Fibroblast of mammary gland (primary cell): Measurements from ENCODE around the gene CD52.

ENCODE experiments used
- DNase-seq: peaks from one replicate; pipeline ENCODE4 v3.0.0-alpha.2; 2010; ENCODE audit warnings: low read depth
- H3K4me3 ChIP-seq: 2 replicates; pipeline ENCODE4 v1.5.1; 2011; ENCODE audit warnings: low read depth, mild to moderate bottlenecking, low read length, moderate library complexity; ENCODE audit not compliant: control insufficient read depth
- CTCF ChIP-seq: conservative IDR thresholded peaks from 2 replicates; pipeline ENCODE4 v1.5.1; 2011; ENCODE audit warnings: low read depth, low read length, inconsistent platforms; ENCODE audit not compliant: control insufficient read depth, insufficient read depth

Gene CD52

GRCh38 chr1:26353210-26353859, 35.6 kb downstream of the CD52 start:
- no peak overlapping the region for H3K4me3 ChIP-seq
- TF ChIP-seq CTCF: no peak
- no peak for DNase-seq

GRCh38 chr1:26353976-26354820, 36.4 kb downstream of the CD52 start, which contains the start of gene CRYBG2:
CRYBG2 (minus strand) TSS chr1:26354130; CDS start chr1:26346657, 7,473 bp downstream.
- no peak within 1 kb of the TSS for H3K4me3 ChIP-seq
- TF ChIP-seq CTCF: no peak
- no peak for DNase-seq

GRCh38 chr1:26354972-26355371, 37.2 kb downstream of the CD52 start:
- DNase-seq: no peak
- TF ChIP-seq CTCF: no peak

GRCh38 chr1:26356106-26356505, 38.3 kb downstream of the CD52 start:
- no peak overlapping the region for H3K4me3 ChIP-seq
- DNase-seq: no peak
- no peak for TF ChIP-seq CTCF

More at GRCh38 chr1:26354972-26355371, 37.2 kb downstream of the CD52 start:
- no peak overlapping the region for H3K4me3 ChIP-seq

- no peak overlapping the region for H3K4me3 ChIP-seq
- no peak for TF ChIP-seq CTCF
- no peak for DNase-seq
Measured at GRCh38 chr1:26357121-26357602, 39.4 kb downstream of the CD52 start.

GRCh38 chr1:26358411-26359384, 40.9 kb downstream of the CD52 start:
- H3K4me3 ChIP-seq: no peak overlapping the region
- no peak for DNase-seq
- no peak for TF ChIP-seq CTCF
